H7 (cell line): ENCODE measurements around the gene GHSR. TPM values are rescaled to one million over a fixed set of nuclear protein-coding genes. Genes with fewer than 3 reads are reported as not detected.

Experiments
- DNase-seq: peaks from one replicate; pipeline ENCODE4 v3.0.0; 2012
- H3K27me3 ChIP-seq: 2 replicates; pipeline ENCODE4 v1.6.0; 2011; ENCODE audit warnings: mild to moderate bottlenecking, low read length; ENCODE audit not compliant: control insufficient read depth, insufficient read depth
- H3K36me3 ChIP-seq: replicated peaks from 2 replicates; pipeline ENCODE4 v1.5.1; 2011; ENCODE audit warnings: low read length; ENCODE audit not compliant: control insufficient read depth, insufficient read depth
- H3K4me3 ChIP-seq: 2 replicates; pipeline ENCODE4 v1.5.1; 2011; ENCODE audit warnings: low read depth, mild to moderate bottlenecking, control low read depth, low read length, moderate library complexity; ENCODE audit not compliant: insufficient read depth
- total RNA-seq: library from RNA; depleted of rRNA; stranded (reverse); fragments of >200 nt; shearing (Covaris generic); gene quantifications from 2 replicates; pipeline ENCODE4 v1.2.3, GENCODE V29; 2014; rRNA removed

GHSR gene
- total RNA-seq, 1 experiment from 2014 or later, result not detected

DNA sequence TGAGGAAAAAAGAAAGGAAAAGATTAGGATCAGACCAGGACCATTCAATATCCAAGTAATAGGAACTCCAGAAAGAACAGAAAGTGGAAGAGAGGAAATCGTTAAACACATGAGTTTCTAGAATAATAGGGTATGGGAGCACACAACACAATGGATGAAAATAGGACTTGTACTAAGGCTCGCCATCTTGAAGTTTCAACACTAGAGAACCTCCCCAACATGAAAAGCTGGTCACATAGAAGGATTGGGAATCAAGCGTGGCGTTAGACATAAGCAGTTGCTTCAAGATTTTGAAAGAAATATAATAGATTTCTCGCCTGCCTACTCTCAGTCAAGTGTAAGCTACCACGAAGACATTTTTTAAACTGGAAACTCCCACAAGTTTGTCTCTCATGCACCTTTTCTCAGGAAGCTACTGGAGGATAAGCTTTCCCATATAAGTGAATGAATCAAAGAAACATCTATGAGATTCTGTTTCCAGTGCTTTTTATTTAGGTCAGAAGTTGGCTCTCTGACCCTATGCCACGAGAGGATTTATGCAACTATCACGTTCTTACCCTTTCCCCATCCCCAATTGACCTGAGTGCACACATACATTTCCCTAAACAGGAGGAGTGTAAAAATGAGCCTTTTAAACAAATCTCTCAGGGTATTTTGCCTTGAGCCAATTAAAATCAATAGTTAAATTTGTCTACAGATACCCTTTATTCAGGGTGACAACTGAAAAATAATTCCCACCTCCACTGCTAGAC is 45.2 kb downstream of the GHSR start:
- Histone ChIP-seq H3K4me3 (no peak overlapping the region), H3K36me3 (no peaks in the 10 kb centered on the region), H3K27me3 (no peaks in the 10 kb centered on the region)
- no peak for DNase-seq

DNA sequence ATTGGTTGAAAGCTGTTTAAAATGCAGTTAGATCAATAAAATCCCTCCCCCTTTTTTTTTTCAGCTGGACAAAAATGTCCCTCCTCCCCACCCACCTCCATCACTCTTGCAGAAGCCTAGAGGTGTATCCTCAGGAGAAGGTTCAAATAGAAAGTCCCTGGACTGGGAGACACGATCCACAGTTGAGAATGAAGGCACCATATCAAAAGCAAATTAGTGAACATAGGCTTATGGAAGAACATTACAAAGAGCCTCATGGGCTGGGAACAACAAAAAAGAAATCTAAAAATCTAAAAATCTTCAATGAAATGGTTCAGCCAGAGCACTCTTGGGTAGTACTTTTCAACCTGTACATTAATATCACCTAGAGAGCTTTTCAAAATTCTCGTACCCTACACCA is 46.2 kb downstream of the GHSR start:
- Histone ChIP-seq H3K27me3 (no peaks in the 10 kb centered on the region), H3K36me3 (peaks cover 3% of the 10 kb centered on the region), H3K4me3 (no peak overlapping the region)
- no peak for DNase-seq

DNA sequence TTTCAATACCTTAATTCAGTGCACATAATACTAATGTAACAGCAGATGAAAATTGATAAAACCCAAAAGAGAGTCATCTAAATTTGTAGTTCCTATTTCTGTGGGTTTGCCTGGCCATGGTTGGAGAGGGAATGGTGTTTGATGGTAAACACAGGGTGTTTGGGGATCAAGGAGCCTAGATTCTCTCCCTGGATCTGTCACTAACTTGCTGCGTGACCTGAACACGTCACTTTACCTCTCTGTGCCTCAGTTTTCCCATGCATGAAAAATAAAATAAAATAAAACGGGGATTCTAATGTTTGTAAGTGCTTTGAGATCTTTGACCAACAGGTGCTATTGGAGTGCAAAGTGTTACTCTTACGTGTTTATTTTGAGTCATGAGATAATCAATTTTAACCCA is 49.8 kb downstream of the GHSR start:
- peaks cover 5% of the 10 kb centered on the region for H3K36me3 ChIP-seq
- no peak overlapping the region for H3K4me3 ChIP-seq
- DNase-seq, result no peak
- no peaks in the 10 kb centered on the region for H3K27me3 ChIP-seq

DNA sequence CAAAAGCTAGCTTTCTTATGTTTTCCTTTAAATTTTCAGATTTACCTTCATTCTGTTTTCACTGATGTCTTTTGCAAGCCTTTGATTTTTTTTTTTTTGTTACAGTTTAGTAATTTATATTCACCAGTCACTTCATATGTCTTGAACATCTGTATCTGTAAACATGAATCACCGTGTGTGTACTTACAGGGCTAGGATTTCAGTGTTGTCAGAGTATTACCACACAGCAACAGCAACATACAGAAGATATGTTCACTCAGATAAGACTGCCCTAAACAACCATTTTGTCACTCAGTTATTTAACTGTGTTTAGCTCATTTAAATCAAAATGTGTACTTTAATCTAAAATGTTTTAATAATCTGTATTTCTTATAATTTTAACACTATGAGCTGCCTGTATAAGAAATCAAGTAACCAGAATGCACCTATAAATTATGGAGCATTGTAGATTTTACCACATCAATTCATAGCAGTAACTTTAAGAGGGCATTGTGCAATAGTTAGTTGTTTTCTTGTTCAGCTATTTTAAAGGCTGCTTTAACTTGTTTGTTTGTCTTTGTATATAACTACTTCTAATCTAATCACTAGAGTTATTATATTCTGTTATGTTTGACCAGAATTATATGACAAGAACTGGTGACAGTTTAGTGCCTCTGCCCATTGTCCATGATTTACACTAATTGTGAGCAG is 50.4 kb downstream of the GHSR start:
- Histone ChIP-seq H3K36me3 (peaks cover 5% of the 10 kb centered on the region), H3K4me3 (no peak overlapping the region), H3K27me3 (no peaks in the 10 kb centered on the region)
- no peak for DNase-seq

DNA sequence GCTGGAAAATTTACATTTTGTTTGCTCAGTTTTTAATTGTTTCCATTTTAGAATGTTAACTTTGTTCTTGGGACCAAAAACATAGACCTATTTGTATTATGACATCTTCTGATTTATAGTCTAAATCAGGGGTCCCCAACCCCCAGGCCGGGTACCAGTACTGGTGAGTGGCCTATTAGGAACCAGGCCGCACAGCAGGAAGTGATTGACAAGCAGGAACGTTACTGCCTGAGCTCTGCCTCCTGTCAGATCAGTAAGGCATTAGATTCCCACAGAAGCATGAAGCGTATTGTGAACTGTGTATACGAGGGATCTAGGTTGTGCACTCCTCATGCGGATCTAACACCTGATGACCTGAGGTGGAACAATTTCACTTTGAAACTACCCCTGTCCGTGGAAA is 51.9 kb downstream of the GHSR start:
- Histone ChIP-seq H3K36me3 (peaks cover 5% of the 10 kb centered on the region), H3K27me3 (no peaks in the 10 kb centered on the region), H3K4me3 (no peak overlapping the region)
- DNase-seq, result no peak

DNA sequence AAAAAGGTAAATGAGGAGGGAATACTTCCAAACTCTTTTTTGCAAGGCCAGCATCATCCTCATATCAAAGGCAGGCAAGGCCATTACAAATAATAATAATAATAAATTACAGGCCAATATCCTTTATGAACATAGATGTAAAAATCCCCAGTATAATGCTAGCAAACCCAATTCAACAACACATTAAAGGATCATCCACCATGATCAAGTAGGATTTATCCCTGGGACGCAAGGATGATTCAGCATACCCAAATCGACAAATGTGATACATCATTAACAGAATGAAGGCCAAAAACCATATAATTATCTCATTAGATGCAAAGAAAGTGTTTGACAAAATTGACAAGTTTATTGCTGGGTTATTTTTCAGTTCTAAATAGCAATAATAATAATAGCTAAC is 53.6 kb downstream of the GHSR start:
- H3K4me3 ChIP-seq, result no peak overlapping the region
- H3K27me3 ChIP-seq, result no peaks in the 10 kb centered on the region
- DNase-seq, result no peak
- peaks cover 5% of the 10 kb centered on the region for H3K36me3 ChIP-seq

Other genes with a start within 250 kb of the GHSR start
- not detected in 2 replicates for gene TNFSF10, start 75.0 kb upstream of the GHSR start, total RNA-seq